HG03097 (cell line): ENCODE measurements around the gene VPS54.
"Not testable (repeated sequence)": the region's sequence is repeated elsewhere in the genome, so short reads cannot be mapped to it uniquely, and the experiment has no call there.

ENCODE experiments used
- ATAC-seq: cut with Tn5 transposase; IDR thresholded peaks from one replicate; pipeline ENCODE4 v1.9.1; 2021; ENCODE audit not compliant: unreplicated experiment, low FRiP score

The VPS54 gene

DNA sequence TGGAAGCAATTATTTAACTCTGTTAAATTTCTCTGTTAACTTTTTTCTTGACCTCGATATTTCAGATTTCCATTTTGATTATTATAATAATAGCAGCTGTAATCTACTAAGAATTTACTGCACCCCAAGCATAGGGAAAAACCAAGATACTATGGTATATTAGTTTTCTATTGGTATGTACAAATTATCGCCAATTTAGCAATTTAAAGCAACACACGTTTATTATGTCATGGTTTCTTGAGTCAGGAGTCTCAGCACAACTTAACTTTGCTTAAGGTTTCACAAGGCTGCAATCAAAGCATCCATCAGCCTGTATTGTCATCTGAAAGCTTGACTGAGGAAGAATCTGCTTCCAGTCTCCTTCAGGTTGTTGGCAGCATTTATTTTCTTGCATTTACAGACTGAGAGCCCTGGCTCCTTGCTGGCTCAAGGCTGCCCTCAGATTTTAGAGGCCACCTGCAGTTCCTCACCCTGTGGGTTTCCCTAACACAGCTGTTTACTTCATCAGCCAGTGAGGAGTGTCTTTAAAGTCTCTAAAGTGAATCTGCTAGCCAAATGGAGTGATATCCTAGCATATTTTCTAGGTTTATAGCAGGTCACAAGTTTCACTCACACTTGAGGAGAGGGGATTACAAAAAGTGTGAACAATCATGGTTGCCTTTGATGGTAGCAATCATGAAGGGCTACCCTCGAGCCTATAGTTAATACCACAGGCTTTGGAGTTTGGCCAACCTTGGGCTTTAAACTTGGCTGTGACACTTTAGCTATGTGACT is 4.4 kb upstream of the VPS54 start:
- no peak for ATAC-seq

DNA sequence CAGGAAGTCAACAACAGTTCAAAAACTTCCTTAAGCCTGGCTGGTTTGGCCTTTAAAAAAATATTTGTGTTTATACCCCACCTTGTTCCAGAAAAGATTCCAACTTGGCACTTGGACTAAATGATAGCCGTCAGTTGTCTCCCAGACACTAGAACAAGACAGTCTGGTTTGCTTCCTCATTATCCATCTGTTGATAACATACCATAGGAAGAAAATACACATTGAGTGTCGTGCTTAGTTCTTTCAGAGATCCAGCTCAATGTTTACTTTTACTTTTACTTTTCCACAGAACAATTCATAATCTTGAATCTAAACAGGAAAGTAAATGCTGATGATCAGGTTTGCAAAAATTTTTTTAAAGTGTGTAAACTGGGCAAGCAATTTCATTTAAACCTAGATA is 2.4 kb upstream of the VPS54 start:
- no peak for ATAC-seq

DNA sequence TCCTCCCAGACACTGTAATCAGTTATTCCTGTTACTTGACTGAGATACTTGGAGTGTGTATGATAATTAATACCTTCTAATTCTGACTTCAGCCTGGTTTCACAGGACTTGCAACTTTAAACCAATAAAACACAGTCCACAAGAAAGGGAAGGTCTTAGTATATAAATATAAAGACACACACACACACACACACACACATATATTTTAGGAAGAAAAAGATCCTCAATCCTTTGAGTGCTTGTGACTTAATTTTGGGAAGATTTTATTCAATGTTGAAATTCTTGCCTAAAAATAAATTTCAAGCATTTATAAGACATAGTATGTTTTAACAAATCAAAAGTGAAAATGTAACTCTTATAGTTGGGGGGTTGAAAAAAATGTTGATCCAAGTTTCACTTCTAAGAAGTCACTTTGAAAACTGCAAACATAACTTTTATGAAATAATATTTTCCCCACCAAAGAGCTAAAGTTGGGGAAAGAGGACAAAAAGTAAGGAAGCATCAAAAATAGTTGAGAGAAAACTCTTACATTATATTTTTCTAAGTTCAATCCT is 824 bp upstream of the VPS54 start:
- no peak for ATAC-seq

DNA sequence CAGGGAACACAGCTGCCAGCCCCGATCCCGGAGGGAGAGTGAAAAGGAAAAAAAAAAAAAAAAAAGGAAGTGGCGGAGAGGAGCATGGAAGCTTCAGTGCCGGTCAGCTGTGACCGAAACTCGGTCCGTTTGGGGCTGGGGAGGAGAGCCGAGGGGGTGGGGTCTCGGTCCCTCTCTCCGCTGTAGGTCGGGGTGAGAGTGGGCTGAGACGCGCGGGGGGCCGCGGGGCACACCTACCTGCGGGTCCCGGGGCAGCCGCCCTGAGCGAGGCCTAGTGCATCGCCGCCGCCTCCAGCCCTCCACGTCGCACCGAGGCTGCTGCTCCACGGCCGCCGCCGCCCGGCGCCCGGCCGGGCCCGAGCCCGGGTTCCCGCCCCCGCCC is 536 bp downstream of the VPS54 start:
- ATAC-seq: peak; percentile 45

DNA sequence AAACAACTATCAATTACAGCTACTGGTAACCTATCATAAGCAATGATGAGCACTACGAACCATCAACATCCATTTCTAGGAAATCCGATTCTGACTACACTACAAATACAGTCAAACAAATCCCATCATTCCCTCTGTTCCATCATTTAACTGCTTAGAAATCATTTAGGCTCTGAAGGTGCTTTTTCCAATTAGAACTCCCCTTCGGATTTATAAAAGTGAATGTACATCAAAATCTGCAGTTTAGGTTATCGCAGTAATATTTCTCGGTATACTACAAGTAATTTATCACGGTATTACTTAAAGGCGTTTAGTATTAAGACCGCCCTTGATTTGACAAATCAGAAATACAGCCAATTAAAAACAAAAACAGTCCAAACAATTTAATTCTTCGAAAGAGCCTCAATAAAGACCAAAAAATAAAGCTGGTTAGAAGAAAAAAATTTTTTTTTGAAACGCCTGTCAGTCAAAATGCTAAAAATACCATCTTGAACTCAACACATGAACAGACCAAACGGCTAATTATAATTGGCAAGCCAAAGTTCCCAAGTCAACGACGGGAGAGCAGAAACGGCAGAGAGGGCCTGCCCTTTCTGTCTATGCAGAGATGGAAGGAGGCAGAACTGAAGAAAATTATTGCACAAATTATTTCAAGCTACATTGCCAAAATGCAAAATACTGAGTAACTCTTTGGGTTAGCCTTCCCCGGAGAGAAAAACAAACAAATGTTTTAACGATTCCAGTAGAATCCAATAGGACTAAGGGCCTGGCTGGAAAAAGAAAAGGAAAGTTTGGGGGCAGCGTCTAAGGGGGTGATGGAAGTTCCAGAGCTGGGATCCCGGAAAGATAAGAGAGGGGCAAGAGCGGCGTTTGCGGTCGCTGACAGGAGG is 1.2 kb downstream of the VPS54 start:
- no peak for ATAC-seq

DNA sequence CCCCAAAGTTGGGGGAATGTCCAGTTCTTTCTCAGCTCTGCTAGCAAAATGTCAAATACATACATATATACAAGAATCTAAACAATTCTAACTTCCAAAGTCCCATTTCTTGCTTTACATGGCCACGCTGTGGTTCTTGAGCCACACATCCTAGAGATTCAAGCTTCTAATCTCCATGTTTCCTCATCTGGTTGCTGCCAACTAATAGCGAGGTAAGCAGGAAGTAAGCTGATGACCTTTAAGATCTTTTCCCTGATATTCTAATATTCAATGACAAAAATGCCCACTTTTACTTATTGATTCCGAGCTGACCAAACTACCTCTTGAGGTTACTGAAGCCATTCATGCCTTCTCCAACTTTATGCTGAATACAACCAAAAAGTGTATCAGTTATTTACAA is 3.3 kb downstream of the VPS54 start:
- ATAC-seq: no peak

DNA sequence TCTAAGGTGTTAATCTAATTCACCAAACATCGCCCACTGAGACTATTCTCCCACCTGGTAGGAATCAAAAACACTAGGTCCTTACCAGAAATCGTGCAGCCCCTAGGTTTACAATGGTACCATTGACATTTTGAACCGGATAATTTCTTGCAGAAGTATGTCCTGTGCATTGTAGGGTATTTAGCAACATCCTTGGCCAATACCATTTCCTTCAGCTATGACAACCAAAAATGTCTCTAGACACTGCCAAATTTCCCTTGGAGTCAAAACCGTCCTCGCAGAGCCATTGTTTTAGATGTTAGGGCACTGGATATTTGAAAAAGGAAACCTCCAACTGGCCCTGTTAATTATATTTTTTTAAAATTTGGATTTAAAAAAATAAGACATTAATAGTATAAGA is 3.8 kb downstream of the VPS54 start:
- no peak for ATAC-seq

DNA sequence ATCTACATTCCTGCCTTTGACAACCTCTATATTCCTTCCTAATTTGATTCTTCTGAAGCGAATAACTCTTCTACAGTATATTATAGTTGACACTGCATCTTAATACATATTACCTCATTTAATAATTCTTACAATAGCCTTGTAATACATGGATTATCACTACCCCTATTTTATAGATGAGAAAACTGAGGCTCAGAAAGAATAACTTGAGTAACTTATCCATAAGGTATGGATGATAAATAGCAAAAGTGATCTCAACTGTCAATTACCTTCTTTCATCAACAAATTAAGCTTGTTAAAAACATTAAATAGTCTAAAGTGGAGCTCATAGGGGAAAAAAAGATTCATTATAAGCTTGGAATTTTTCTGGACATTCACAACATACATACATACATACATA is 4.6 kb downstream of the VPS54 start:
- no peak for ATAC-seq

DNA sequence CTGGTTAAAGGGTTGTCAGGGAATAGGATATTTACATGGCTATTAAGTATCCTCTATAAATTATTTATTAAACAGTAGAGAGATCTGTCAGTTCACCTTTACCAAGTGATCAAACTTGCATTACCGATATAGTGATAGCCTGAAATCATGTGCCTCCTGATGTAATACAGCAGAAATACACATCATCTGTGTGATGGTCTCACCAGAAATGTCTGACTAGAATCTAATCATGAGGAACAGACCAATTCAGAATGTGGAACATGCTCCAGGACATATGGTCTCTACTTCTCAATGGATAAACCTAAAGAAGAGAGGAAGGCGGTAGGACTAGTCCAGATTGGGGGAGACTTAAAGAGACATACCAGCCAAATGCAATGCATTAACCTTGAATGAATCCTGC is 6.2 kb downstream of the VPS54 start:
- ATAC-seq: no peak

DNA sequence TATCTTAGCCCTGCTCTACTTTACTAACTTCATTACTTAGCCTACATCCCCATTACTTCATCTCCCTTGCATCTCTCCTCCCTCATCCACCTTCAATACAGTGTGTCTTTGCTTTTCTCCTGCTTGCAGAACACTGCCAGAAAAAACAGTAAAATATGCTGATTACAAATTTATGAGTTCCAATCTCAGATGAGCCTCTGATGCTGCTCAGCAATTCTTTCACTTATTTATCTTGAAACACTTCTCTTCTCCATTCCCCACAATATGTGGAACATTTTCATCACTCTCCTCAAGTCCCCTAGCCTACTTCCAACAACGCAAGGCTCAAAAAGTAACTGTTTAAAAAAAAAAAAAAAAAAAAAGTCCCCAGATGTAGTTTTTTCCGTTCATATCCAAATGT is 7.1 kb downstream of the VPS54 start:
- no peak for ATAC-seq

DNA sequence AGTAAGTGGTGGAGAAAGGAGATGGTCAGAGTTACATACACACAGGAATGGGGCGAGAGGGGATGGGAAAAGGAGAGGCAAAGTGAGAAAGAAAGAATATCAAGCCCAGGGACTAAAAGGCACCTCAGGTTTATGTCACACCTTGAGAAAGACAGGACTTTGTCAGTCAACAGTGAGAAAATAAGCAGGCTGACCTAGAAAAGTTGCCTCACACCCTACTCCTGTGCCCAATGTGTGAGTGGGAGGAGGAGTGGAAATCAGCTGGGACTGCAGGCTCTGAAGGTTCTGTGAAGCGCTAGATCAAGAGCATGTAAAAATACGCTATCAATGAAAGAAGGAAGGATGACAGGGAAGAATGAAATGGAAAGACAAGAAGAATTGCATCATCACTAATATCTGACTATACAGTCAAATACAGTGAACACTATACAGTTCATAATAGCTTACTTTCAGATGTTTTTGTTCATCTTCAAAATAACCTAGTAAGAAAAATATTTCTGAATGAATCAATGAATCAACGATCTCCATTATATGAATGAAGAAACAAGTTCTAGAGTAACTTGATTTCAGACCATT is 10.7 kb downstream of the VPS54 start:
- ATAC-seq: no peak

DNA sequence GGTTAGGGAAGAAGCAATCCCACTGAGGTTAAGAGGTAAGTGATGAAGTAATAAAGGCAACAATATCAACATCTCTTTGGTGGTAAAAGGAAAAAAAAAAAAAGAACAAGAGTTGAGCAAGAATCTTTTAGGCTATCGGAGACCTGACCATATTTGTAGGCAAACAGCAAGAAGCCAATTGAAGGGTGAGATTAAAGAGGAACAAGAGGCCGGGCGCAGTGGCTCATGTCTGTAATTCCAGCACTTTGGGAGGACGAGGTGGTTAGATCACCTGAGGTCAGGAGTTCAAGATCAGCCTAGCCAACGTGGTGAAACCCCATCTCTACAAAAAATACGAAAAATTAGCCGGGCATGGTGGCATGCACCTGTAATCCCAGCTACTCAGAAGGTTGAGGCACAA is 11.3 kb downstream of the VPS54 start:
- no peak for ATAC-seq

DNA sequence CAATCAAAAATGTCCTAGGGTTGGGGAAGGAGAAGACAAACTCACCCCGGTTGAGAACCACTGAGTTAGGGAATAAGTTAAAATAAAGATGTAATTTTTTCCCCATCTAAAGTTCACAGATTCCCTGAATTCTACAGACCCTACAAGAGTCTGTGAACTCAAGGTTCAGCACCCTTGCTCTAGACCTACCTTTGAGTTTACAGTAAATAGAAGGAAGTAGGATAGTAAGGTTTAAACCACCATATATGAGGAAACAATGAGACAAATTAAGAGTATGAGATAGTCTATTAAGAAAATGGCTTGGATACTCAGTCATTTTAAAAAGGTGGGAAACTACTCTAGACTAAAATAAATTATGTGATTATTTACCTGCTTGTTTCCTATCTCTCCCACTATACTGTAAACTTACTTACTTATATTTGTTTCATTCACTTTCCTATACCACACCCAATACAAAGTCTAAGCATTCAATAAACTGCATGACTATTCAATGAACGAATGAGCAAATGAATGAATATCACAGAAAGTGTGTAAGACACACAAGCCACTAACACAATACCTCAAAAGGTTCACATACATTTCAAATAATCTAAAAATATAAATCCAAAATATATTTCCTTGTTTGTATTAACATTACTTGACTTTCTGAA is 13.4 kb downstream of the VPS54 start:
- ATAC-seq: no peak

DNA sequence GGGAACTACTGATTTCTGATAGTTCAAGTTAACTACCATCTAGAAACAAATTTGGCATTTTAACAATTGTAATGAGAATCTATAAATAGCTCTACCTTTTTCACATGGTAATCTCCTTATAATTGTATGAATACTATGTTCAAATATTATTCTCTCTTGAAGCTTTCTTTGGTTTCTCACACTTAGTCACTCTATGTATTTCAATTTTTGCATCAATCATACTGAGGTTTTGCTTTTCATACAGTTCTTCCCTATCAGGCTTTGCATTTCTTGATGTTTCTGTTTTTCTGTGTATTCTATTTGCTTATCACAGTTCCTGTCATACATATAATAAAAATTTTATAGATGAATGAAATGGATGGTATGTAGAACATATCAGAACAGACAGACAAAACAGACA is 16.0 kb downstream of the VPS54 start:
- ATAC-seq: no peak

DNA sequence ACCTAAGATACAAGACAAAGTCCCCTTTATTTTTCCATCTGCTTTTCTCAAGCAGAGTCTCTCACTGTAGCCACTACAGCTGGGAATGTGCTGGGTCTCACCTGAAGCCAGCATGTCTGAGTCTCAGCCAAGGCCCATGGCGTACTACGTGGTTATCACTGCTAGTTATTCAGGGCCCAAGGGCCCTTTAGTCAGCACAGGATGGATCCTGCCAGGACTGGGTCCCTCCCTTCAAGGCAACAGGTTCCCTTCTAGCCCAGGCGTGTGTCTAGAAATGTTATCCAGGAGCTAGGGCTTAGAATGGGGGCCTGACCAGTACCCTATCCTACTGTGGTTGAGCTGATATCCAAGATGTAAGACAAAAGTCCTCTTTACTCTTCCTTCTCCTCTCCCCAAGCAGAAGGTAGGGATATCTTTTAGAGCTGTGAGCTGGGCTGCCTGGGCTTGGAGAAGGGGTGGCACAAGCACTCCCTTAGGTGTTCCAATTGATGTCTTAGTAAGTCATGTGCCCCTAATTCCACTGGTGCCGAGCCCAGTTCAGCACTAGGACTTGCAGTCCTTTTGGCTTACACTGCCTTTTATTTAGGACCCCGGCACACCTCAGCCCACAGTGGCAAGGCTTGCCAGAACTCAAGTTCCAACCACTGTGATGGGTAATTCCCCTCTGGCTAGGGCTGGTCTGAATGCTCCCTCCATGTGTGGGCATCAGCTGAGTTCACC is 17.7 kb downstream of the VPS54 start:
- no peak for ATAC-seq

DNA sequence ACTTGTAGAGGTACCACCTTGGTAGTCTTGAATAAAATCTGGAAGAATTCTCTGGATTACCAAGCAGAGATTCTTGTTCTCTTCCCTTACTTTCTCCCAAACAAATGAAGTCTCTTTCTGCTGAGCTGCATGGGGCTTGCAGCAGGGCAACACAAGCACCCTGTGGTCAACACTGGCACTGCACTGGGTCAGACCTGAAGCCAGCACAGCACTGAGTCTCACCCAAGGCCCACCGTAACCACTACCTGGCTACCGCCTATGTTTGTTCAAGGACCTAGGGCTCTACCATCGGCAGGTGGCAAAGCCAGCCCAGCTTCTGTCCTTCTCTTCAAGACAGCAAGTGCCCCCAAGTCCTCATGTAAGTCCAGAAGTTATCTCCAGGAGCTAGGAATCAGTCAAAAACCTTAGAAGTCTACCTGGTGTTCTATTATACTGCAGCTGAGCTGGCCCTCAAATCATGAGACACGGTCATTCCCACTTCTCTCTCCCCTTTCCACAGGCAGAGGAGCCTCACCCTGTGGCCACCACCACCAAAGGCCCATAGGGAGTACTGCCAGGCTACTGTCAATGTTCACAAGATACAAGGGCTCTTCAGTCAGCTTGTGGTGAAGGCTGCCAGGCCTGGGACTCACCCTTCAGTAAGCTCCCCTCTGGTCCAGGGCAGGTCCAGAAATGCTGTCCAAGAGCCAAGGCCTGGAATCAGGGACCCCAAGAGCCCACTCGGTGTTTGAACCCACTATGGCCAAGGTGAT is 18.4 kb downstream of the VPS54 start:
- no peak for ATAC-seq

DNA sequence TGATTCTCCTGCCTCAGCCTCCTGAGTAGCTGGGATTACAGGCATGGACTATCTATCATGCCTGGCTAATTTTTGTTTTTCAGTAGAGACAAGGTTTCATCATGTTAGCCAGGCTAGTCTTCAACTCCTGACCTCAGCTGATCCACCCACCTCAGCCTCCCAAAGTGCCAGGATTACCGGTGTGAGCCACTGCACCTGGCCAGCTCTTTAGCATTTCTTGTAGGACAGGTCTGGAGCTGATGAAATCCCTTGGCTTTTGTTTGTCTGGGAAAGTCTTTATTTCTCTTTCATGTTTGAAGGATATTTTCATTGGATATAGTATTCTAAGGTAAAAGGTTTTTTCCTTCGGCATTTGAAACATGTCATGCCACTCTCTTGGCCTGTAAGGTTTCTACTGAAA is 20.2 kb downstream of the VPS54 start:
- ATAC-seq: no peak

DNA sequence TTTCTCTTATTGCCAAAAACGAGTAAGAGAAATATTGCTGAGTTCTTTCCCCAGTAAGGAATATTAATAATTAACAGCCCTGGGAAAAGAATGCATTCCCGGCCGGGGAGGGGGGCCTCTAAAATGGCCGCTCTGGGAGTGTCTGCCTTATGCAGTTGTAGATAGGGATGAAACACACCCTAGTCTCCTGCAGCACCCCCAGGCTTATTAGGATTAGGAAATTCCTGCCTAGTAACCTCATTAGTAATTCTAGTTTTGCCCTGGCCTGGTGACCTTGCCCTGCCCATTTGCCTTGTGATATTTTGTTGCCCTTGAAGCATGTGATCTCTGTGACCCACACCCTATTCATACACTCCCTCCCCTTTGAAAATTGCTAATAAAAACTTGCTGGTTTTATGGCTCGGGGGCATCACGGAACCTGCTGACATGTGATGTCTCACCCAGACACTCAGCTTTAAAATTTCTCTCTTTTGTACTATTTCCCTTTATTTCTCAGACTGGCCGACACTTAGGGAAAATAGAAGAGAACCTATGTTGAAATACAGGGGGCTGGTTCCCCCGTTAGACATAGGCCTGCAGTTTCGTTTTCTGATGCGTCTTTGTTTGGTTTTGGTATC is 22.5 kb downstream of the VPS54 start:
- ATAC-seq: not testable (repeated sequence)
